NCI-H1694 treated with DMSO at 0.1 percent for 48 hours (cell line): Measurements from ENCODE around the gene PSMB5.

ENCODE experiments used
- DNase-seq: peaks from one replicate; lab custom pipeline; 2025; lab: John Stamatoyannopoulos, UW

Gene PSMB5

DNA sequence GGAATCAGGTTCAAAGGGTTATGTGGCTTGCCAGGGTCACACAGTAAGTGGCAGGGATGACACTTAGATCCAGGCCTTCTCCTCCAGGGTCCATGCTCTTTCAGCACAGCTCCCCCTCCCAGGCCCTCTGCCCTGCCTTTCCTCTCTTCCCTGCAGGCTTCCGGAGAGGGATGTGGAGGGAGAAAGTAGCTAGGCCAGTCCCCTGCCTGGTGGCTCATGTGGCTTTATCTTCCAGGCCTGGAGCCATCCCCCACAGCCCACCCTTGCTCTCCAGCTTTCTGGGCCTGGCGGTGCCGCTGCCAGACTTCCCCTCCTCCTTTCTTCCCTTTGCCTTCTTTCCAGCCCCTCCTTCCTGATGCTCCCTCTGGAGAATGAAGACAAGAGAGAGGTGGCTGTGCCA is 9.1 kb upstream of the PSMB5 start:
- no peak for DNase-seq

- DNase-seq: no peak
Measured at GRCh38 chr14:23043145-23043544, 8.4 kb upstream of the PSMB5 start.

DNA sequence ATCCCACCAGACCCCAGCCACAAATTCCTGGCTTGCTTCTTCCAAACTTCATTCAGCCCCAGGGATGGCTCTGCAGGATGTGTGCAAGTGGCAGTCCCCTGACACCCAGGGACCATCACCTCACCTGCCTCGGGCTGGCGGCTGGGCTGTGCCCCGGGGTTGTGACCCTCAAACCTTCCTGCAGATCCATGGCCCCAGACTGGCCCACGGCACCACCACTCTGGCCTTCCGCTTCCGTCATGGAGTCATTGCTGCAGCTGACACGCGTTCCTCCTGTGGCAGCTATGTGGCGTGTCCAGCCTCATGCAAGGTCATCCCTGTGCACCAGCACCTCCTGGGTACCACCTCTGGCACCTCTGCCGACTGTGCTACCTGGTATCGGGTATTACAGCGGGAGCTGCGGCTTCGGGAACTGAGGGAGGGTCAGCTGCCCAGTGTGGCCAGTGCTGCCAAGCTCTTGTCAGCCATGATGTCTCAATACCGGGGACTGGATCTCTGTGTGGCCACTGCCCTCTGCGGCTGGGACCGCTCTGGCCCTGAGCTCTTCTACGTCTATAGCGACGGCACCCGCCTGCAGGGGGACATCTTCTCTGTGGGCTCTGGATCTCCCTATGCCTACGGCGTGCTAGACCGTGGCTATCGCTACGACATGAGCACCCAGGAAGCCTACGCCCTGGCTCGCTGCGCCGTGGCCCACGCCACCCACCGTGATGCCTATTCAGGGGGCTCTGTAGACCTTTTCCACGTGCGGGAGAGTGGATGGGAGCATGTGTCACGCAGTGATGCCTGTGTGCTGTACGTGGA is 7.7 kb upstream of the PSMB5 start, which contains the start of gene PSMB11:
TSS of gene PSMB11 (plus strand) at position 51 of the 804 bp plus-strand sequence. CDS start at position 65, 14 bp downstream.
- DNase-seq: no peak

GRCh38 chr14:23041729-23042128 is 7.0 kb upstream of the PSMB5 start:
- DNase-seq: no peak

DNA sequence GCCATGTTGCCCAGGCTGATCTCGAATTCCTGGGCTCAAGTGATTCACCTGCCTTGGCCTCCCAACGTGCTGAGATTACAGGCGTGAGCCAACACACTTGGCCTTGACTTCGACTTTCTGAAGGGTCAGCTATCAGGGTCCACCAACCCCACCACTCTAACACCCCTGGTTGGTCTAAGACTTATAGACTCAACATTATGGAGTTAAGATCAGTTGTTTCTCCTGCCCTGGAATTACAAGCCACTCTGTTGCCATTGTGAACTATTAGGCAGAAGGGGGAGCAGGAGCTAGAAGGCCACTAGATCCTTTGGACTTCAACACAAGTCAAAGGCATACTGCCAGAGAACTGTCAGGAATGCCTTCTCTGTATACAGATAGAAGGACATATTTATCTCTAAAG is 5.4 kb upstream of the PSMB5 start:
- DNase-seq: no peak

DNA sequence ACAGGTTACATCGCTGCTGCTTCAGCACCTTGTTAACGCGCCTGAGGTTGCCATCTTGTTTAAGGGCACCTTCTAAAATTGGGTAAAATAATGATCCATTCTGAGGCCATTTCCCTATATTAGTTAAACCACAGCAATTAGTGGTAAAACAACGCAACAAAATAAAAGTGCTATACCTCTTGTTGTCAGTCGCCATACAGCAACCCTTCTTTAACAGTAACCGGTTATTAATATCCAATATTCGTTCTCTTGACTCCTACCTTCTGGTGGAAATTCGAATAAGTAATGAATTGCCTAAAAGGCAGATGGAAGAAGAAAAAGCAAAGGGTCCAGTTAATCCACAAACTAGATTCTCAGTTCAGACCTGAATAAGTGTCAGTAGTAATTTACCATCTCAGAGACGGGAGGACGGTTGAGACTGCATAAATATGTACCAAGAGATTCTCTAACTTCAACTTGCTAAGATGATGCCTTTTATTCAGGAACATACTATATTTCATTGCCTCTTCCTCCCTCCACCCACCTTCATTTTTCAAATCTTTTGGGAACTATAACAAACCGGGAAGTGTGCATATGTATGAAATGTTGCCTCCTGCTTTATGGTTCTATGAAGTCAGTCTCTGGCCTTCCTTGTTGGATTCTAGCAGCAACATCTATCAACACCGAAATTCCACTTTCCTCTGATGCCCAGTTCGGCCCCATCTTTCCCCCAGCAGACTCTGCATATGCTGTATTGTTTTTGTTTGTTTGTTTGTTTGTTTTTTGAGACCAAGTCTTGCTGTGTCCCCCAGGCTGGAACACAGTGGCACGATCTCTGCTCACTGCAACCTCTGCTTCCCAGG is 824 bp upstream of the PSMB5 start:
- DNase-seq: no peak

GRCh38 chr14:23033801-23034497 is 751 bp downstream of the PSMB5 start:
- no peak for DNase-seq

GRCh38 chr14:23033251-23033727 is 1.4 kb downstream of the PSMB5 start:
- no peak for DNase-seq

GRCh38 chr14:23030936-23031335 is 3.8 kb downstream of the PSMB5 start:
- no peak for DNase-seq

DNA sequence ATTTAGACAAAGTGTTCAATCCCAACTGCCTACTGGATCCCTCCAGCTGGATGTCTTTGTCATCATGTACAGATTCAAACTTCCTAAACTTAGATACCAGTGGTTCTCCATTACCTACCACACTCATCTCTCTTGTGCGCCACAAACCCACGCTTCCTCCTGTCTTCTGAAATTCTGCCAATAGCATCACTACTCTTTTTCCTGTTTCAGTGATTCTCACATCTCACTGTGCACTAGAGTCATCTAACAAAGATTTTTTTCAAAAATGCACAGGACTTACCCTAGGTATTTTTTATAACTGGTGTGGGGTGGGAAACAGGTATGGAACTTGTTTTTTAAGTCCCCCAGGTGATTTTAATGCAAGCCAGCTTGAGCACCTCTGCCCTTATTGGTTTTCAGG is 5.9 kb downstream of the PSMB5 start:
- no peak for DNase-seq

GRCh38 chr14:23025151-23025814 is 9.4 kb downstream of the PSMB5 start:
- DNase-seq: peak; percentile 93

DNA sequence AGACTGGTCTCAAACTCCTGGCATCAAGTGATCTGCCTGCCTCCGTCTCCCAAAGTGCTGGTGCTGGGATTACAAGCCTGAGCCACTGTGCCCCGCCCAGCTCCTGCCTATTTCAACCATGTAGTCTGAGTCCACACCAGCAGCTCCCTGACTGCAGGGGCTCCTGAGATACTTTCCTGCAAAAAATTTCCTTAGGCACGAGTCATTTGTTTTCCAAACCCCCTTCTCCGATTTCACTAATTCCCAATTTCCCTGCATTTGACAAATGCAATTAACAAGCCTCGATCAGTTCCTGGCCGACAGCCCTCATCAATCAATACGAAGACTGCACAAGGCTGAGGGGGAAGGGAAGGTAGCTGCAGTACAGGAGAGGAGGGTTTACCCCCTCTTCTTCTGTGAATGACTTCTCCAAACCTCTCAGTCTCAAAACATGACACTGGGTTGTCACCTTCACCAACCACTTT is 10.1 kb downstream of the PSMB5 start:
- DNase-seq: no peak

DNA sequence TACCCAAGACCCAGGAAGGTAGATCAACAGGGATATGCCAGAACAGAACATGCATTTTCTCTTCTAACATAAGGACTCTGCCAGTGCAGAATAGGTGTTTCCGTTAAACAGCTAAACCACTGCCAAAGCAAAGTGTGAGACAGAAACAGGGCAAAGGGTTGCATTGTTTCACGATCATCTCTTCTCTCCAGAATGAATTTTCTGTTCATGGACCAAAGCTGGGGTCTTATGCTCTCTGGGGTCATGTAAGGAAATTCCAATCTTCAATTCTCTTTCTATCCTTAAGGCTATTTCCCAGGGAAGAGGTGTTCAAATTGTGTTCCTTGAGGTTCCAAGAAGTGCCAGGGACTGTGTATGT is 10.9 kb downstream of the PSMB5 start:
- DNase-seq: no peak

DNA sequence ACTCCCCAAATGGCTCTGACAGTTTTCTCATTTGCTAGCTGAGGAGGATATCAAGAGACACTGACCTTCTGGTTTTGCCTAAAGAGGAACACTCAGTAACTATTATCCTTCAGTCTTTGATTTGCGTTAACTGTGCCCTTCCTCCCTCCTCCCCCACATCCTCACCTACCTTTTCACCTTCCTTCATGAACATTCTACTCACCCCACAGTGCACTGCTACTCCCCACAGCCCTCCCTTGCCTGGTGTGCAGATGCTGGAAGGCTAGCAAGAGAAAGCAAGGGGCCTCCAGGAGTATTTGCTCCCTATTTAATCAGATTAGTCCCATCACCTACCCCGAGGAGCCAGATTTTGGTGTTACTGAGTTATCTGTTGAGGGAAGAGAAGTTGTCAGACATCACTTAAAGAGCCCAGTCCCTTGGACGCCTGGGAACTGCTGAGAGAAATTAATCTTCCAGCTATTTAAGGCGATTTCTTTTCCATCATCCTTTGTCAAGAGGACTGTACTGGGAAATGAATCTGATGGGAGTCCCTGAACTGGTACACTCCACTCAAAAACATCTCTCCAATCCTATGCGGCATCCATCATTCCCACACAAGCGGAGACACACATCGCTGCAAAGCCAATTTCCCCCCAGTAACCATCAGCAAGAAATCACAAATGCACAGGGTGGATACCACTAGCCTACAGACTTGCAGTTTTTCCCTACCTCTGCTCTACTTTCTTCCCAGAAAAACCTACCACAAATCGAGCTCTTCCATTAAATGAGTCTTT is 11.5 kb downstream of the PSMB5 start:
- DNase-seq: no peak

GRCh38 chr14:23021889-23022442 is 12.7 kb downstream of the PSMB5 start:
- no peak for DNase-seq

DNA sequence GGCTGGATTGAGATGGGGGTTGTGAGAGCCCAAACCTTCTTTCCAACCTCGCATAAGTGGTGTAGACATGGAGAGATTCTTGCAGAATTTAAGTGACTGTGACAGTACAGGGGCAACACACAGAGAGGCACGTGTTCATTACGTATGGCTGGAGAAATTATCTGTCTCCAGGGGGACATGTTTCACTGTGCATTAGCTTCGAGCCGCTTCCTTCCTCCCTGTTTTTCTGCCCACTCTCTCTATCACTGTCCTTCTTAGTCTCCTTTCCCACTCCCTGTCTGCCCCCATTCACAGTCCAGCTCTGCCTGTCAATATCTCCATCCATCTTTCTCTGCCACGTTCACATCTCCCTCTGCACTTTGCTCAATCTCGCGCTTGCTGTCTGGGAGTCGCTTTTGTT is 13.3 kb downstream of the PSMB5 start:
- no peak for DNase-seq

DNA sequence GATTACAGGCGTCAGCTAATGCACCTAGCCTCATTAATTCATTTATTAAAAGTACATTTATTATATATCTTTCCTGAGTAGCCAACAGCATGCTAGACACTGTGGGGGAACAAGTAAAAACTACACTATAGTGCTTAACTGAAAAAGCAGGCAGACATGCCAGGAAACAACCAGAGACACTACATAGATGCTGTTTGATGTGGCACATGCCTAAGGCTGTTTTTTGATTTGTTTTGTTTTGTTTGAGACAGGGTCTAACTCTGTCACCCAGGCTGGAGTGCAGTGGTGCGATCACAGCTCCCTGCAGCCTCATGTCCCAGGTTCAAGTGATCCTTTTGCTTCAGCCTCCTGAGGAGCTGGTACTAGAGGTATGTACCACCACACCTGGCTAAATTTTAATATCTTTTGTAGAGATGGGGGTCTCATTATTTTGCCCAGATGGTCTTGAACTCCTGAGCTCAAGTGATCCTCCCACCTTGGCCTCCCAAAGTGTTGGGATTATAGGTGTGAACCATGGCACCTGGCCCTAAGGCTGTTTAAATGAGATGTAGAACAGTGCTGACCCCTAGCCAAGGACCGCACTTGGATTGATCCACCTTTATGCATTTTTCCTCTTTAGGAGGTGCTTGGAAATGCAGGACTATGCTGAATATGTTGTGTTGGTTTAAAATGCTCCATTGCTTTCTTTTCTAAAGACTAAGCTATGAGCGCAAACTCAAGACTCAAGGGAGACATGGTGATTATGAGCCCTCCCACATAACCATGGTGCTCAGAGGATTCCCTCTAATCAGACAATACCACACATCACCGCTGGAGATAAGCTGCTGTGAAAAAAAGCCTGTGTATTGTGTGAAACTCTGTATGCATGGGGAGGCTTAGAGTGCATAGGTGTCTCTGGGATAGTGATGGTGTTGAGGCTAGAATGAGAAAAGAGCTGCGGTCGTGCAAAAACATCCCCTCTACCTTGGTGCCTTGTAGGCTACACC is 14.3 kb downstream of the PSMB5 start:
- DNase-seq: no peak

GRCh38 chr14:23018107-23018506 is 16.6 kb downstream of the PSMB5 start:
- DNase-seq: no peak

GRCh38 chr14:23017091-23017490 is 17.6 kb downstream of the PSMB5 start:
- no peak for DNase-seq
